BLaER1 treated with 17β-estradiol and CSF1 and Interleukin-3, amounts not matched to agents 10 nM and 100 nM (cell line): ENCODE measurements around the gene TRAPPC11.

Source experiments
- H3K27ac ChIP-seq, 11 experiments: shearing (Covaris generic); formaldehyde crosslinking; 2 replicates each; pipeline ENCODE4 v1.8.1; 2022
- H3K27me3 ChIP-seq, 11 experiments: shearing (Covaris generic); formaldehyde crosslinking; 2 replicates each; pipeline ENCODE4 v1.8.1; 2022
- H3K36me3 ChIP-seq, 11 experiments: shearing (Covaris generic); formaldehyde crosslinking; 2 replicates each; pipeline ENCODE4 v1.8.1; 2022
- H3K4me1 ChIP-seq, 10 experiments: shearing (Covaris generic); formaldehyde crosslinking; 2 replicates each; pipeline ENCODE4 v1.8.1; 2022
- H3K4me2 ChIP-seq, 11 experiments: shearing (Covaris generic); formaldehyde crosslinking; 2 replicates each; pipeline ENCODE4 v1.8.1; 2022
- H3K4me3 ChIP-seq, 10 experiments: shearing (Covaris generic); formaldehyde crosslinking; 2 replicates each; pipeline ENCODE4 v1.8.1; 2022
- H3K9ac ChIP-seq, 11 experiments: shearing (Covaris generic); formaldehyde crosslinking; 2 replicates each; pipeline ENCODE4 v1.8.1; 2022
- H3K9me3 ChIP-seq, 11 experiments: shearing (Covaris generic); formaldehyde crosslinking; replicated peaks in 1 of 11; 2 replicates each; pipeline ENCODE4 v1.8.1; 2022
- H4K20me1 ChIP-seq, 11 experiments: shearing (Covaris generic); formaldehyde crosslinking; 2 replicates each; pipeline ENCODE4 v1.8.1; 2022
- Cebpa-rat ChIP-seq, 11 experiments: shearing (Covaris generic); IDR thresholded peaks; 2 replicates each; pipeline ENCODE4 v1.8.1; 2022

TRAPPC11 gene

DNA sequence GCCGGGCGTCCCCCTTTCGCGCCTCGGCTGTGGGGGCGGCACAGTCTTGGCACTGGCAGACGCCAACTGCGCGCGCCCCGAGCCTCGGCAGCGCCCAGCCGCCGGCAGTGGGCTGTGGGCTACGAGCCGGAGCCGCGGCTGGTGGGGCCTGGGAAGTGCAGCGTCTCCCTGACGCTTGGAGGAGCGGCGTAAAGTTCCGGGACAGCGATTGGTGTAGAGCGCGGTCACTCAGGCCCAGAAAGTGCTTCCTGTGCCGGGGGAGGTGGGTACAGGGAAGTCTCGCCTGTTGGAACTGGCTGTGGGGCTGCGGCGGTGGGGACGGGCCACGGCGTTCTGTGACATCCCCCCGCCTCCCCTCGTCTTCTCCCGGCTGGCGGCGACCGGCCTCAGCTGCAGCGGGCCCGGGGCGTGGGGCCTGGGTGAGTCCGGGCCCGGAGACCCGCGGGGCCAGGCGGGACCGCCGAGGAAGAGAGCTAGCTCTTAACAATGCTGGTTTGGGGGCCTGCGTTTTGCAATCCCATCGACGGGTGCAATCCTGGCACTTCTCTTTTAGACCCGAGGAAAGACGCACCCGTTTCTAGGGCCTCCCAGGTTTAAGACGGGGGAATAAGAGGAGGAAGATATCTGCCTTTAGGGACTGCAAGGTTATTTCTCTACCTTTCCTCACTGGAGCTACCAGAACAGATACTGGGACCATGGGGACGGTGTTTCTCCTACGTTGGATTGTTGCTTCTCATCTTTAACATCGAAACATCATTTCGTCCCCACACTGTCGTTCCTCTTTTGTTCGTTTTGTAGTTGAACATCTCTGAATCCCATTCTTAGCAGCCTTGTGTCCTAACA is at the start of gene TRAPPC11, which contains the start of gene RWDD4:
Gene TRAPPC11, plus strand, starts transcription at position 265 of the 843 bp plus-strand sequence. CDS start 4,575 bp downstream, outside the sequence.
Gene RWDD4, minus strand, starts transcription at position 157 of the 843 bp plus-strand sequence. CDS start 233 bp downstream, outside the sequence.
- peak within 1 kb of the TSS; percentile 81 to 99 (median 91) for H3K4me2 ChIP-seq
- peak within 1 kb of the TSS; percentile 77 to 97 (median 92) for H3K27ac ChIP-seq
- TF ChIP-seq Cebpa-rat (IDR thresholded peaks at IDR 0.05), result peak in 8 of 11 experiments; percentile 18 to 72 (median 43); a peak in 8 of 22 replicates
- H3K9ac ChIP-seq, result peak within 1 kb of the TSS; percentile 89 to 96 (median 93)
- no peaks in the 10 kb centered on the region for H3K9me3 ChIP-seq
- peaks cover 24 to 33% (median 26%) of the 10 kb centered on the region in 10 experiments for H3K4me1 ChIP-seq
- no peaks in the 10 kb centered on the region for H3K27me3 ChIP-seq
- H4K20me1 ChIP-seq, result peaks cover 0 to 21% (median 6%) of the 10 kb centered on the region in 11 experiments; a peak in 8 of 22 replicates
- peak within 1 kb of the TSS; percentile 73 to 92 (median 86) for H3K4me3 ChIP-seq
- H3K36me3 ChIP-seq, result peaks cover 13 to 44% (median 29%) of the 10 kb centered on the region in 11 experiments

- Histone ChIP-seq H3K4me2 (no peak overlapping the region), H3K9ac (no peak overlapping the region), H4K20me1 (no peaks in the 10 kb centered on the region), H3K4me3 (no peak overlapping the region), H3K9me3 (no peaks in the 10 kb centered on the region), H3K36me3 (no peaks in the 10 kb centered on the region), H3K27ac (no peak overlapping the region), H3K4me1 (no peaks in the 10 kb centered on the region), H3K27me3 (no peaks in the 10 kb centered on the region)
- TF ChIP-seq Cebpa-rat (IDR thresholded peaks at IDR 0.05), result no peak
Measured at GRCh38 chr4:183610033-183610432, 49.1 kb upstream of the TRAPPC11 start.

DNA sequence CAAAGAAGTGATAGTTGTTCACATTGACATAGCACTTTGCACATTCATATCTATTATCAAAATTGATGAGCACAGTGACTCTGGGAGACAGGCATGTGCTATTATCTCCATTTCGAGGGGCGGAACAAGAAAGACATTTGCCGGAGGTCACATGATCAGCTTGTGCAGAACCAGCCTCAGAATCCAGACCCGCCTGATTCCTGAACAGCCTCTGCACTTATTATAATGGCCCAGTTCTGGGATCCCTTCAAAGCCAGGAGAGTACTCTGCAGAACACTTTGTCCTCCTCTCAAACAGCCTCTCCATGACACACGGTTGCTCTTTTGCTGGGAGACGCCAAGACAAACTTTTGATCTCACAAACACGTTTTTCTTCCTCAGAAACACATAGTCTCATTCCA is 48.5 kb upstream of the TRAPPC11 start:
- H3K4me2 ChIP-seq, result no peak overlapping the region
- H3K4me3 ChIP-seq, result no peak overlapping the region
- H3K9me3 ChIP-seq, result no peaks in the 10 kb centered on the region
- no peaks in the 10 kb centered on the region for H3K4me1 ChIP-seq
- no peak overlapping the region for H3K27ac ChIP-seq
- TF ChIP-seq Cebpa-rat (IDR thresholded peaks at IDR 0.05), result no peak
- no peaks in the 10 kb centered on the region for H3K36me3 ChIP-seq
- H3K27me3 ChIP-seq, result no peaks in the 10 kb centered on the region
- H4K20me1 ChIP-seq, result no peaks in the 10 kb centered on the region
- H3K9ac ChIP-seq, result no peak overlapping the region

GRCh38 chr4:183611210-183611830 is 47.8 kb upstream of the TRAPPC11 start:
- no peaks in the 10 kb centered on the region for H4K20me1 ChIP-seq
- no peaks in the 10 kb centered on the region for H3K27me3 ChIP-seq
- no peaks in the 10 kb centered on the region for H3K9me3 ChIP-seq
- H3K27ac ChIP-seq, result no peak overlapping the region
- no peak overlapping the region for H3K4me3 ChIP-seq
- no peak overlapping the region for H3K9ac ChIP-seq
- no peak for TF ChIP-seq Cebpa-rat (IDR thresholded peaks at IDR 0.05)
- H3K4me2 ChIP-seq, result no peak overlapping the region
- H3K36me3 ChIP-seq, result no peaks in the 10 kb centered on the region
- H3K4me1 ChIP-seq, result no peaks in the 10 kb centered on the region

DNA sequence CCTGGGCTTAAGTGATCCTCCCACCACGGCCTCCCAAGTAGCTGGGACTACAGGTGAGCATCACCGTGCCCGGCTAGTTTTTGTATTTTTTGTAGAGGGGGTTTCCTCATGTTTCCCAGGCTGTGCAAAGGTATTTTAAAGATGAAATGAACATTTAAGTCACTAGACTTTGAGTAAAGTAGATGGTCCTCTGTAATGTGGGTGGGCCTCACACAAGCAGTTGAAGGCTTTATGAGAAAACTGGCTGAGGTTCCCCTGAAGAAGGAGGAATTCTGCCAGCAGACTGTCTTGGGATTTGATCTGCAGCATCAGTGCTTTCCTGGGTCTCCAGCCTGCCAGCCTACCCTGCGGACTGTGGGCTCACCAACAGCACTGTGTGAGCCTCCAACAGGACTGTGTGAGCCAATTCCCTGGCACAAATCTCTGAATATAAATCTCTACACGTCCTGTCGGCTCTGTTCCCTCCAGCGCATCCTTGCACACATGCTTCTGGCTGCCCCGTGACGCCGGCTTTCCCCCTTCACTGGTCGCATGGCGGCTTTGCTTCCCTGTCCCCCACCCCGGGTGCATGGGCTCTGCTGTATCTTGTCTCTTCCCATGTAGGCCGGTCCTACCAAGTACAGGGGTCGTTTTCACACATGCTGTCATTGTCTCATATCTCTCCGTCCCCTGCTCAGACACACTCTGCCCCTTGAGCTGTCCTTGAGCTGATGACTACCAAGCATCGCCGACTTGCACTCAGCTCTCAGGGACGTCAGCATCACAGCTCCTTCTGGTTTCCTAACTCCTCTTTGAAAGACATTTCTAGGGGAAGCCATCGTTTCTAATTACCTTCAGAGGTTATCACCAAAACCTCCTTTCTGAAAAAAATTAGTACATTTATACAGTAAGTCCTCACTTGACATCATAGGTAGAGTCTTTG is 46.5 kb upstream of the TRAPPC11 start:
- no peak overlapping the region for H3K4me2 ChIP-seq
- H3K27ac ChIP-seq, result no peak overlapping the region
- no peaks in the 10 kb centered on the region for H3K9me3 ChIP-seq
- no peaks in the 10 kb centered on the region for H4K20me1 ChIP-seq
- TF ChIP-seq Cebpa-rat (IDR thresholded peaks at IDR 0.05), result no peak
- H3K4me1 ChIP-seq, result no peaks in the 10 kb centered on the region
- H3K9ac ChIP-seq, result no peak overlapping the region
- no peaks in the 10 kb centered on the region for H3K27me3 ChIP-seq
- no peaks in the 10 kb centered on the region for H3K36me3 ChIP-seq
- no peak overlapping the region for H3K4me3 ChIP-seq

GRCh38 chr4:183617075-183617474 is 42.0 kb upstream of the TRAPPC11 start:
- Histone ChIP-seq H3K4me1 (peaks cover 0 to 20% (median 8%) of the 10 kb centered on the region in 10 experiments; a peak in 14 of 20 replicates), H3K27me3 (no peaks in the 10 kb centered on the region), H3K36me3 (no peaks in the 10 kb centered on the region), H4K20me1 (no peaks in the 10 kb centered on the region), H3K9ac (no peak overlapping the region), H3K27ac (no peak overlapping the region), H3K4me2 (no peak overlapping the region), H3K9me3 (no peaks in the 10 kb centered on the region), H3K4me3 (no peak overlapping the region)
- no peak for TF ChIP-seq Cebpa-rat (IDR thresholded peaks at IDR 0.05)

- H3K9me3 ChIP-seq, result no peaks in the 10 kb centered on the region
- H3K36me3 ChIP-seq, result no peaks in the 10 kb centered on the region
- TF ChIP-seq Cebpa-rat (IDR thresholded peaks at IDR 0.05), result peak in 2 of 11 experiments; percentile 11 to 22; a peak in 1 of 22 replicates
Measured at GRCh38 chr4:183618681-183619080, 40.4 kb upstream of the TRAPPC11 start.

DNA sequence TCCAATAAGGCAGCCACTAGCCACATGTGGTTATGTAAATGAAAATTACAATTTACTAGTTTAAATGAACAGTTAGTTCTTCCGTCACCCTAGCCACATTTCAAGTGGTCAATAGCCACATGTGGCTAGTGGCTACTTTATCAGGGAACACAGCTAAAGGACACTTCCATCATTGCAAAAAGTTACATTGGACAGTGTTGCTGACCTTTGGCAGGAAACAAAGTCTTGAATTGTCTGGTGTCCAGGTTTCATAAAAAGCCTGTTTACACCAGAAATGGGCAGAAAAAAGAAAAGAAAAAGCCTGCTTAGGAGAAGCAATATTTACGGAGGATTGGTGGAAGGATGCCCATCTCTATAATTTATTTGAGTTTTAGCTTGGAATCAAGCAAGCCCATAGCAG is 38.7 kb upstream of the TRAPPC11 start:
- H3K4me3 ChIP-seq, result no peak overlapping the region
- no peak overlapping the region for H3K27ac ChIP-seq
- no peak for TF ChIP-seq Cebpa-rat (IDR thresholded peaks at IDR 0.05)
- no peaks in the 10 kb centered on the region for H4K20me1 ChIP-seq
- H3K4me1 ChIP-seq, result peaks cover 0 to 28% (median 13%) of the 10 kb centered on the region in 10 experiments; a peak in 14 of 20 replicates
- 0 out of 22 replicates have a peak overlapping the region, but pooled peaks of 1 of the 11 experiments have one; percentile 71 for H3K4me2 ChIP-seq
- no peaks in the 10 kb centered on the region for H3K36me3 ChIP-seq
- H3K9me3 ChIP-seq, result no peaks in the 10 kb centered on the region
- H3K27me3 ChIP-seq, result no peaks in the 10 kb centered on the region
- no peak overlapping the region for H3K9ac ChIP-seq

More at GRCh38 chr4:183618681-183619080, 40.4 kb upstream of the TRAPPC11 start:
- peaks cover 0 to 28% (median 13%) of the 10 kb centered on the region in 10 experiments; a peak in 14 of 20 replicates for H3K4me1 ChIP-seq
- no peak overlapping the region for H3K4me3 ChIP-seq
- no peaks in the 10 kb centered on the region for H3K27me3 ChIP-seq
- no peak overlapping the region; a peak in 1 of 22 replicates for H3K9ac ChIP-seq
- H3K27ac ChIP-seq, result no peak overlapping the region
- no peak overlapping the region for H3K4me2 ChIP-seq
- H4K20me1 ChIP-seq, result no peaks in the 10 kb centered on the region
